SK-N-MC (cell line): ENCODE results near the gene ELAVL3.
"Not testable (repeated sequence)": the region's sequence is repeated elsewhere in the genome, so short reads cannot be mapped to it uniquely, and the experiment has no call there.

Source experiments
- DNase-seq: peaks from one replicate; pipeline ENCODE4 v3.0.0-alpha.2; 2011; ENCODE audit warnings: low read depth, low spot score
- H3K27ac ChIP-seq: fragments of 200-600 bp; sonication (generic); 2 replicates; pipeline ENCODE4 v1.5.1; 2016; ENCODE audit warnings: mixed run types
- H3K36me3 ChIP-seq: fragments of 200-600 bp; sonication (generic); 2 replicates; pipeline ENCODE4 v1.6.1; 2017; ENCODE audit warnings: antibody characterized with exemption, low read length, mixed read lengths; ENCODE audit not compliant: insufficient read depth
- H3K4me3 ChIP-seq: fragments of 200-600 bp; sonication (generic); 2 replicates; pipeline ENCODE4 v1.5.1; 2016
- H3K9ac ChIP-seq: fragments of 200-600 bp; sonication (generic); 2 replicates; pipeline ENCODE4 v1.8.0; 2017; ENCODE audit warnings: mixed run types, mixed read lengths; ENCODE audit not compliant: insufficient read length
- H3K9me3 ChIP-seq: fragments of 200-600 bp; sonication (generic); 2 replicates; pipeline ENCODE4 v1.6.1; 2017; ENCODE audit warnings: low read depth, mild to moderate bottlenecking, antibody characterized with exemption, low read length, moderate library complexity, mixed read lengths
- EZH2 ChIP-seq: fragments of 200-600 bp; sonication (generic); IDR thresholded peaks from one replicate; pipeline ENCODE4 v1.6.1; 2017; ENCODE audit warnings: antibody characterized with exemption
- FOXP2 ChIP-seq: optimal IDR thresholded peaks from 2 replicates; pipeline ENCODE3; 2011; ENCODE audit warnings: mild to moderate bottlenecking, moderate library complexity; ENCODE audit not compliant: insufficient read depth; ENCODE audit errors: extremely low read length, control extremely low read depth
- POLR2AphosphoS5 ChIP-seq: IDR thresholded peaks from 2 replicates; pipeline ENCODE4 v1.6.1; 2012; ENCODE audit warnings: mild to moderate bottlenecking, low read depth, low read length, borderline replicate concordance

Gene ELAVL3

DNA sequence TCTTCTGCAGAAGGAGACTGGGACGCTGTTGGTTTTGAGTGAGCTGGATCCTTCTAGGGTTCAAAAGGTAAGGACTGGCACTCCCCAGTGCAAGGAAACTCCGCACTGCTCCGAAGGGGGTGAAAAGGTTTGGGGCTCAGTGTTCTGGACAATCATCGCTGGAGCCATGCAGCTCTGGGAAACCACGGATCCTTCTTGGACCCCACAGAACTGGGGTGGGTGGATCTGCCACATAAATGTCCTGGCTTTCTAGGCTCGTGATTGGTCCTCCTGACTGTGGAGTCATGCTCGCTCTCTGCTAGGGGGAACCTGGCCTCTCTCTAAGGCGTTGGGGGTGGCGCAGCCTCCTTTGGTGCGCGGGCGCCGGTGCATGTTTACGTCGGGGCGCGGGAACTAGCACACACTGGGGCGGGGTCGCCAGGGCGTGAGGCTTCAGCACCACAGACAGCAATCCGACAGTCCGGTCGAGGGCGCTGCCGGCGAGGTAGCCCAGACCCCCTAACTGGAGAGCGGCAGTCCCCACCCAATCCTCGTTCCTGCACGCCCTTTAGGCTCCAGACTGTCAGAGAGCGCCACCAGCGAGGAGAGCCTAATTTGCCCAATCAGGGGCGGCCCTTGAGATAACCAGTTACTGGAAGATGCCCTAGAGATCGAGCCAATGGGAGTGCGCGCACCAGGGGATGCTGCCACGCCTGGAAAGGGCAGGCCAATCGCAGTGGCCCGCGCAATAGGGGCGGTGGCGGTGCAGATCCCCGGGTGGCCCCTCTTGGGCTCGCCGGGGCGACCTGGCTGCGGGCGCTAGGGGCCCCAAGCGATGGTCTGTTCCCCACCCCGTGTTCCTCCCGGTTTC, 913 bp upstream of the ELAVL3 start:
- H3K4me3 ChIP-seq = peak overlapping the region; percentile 88

DNA sequence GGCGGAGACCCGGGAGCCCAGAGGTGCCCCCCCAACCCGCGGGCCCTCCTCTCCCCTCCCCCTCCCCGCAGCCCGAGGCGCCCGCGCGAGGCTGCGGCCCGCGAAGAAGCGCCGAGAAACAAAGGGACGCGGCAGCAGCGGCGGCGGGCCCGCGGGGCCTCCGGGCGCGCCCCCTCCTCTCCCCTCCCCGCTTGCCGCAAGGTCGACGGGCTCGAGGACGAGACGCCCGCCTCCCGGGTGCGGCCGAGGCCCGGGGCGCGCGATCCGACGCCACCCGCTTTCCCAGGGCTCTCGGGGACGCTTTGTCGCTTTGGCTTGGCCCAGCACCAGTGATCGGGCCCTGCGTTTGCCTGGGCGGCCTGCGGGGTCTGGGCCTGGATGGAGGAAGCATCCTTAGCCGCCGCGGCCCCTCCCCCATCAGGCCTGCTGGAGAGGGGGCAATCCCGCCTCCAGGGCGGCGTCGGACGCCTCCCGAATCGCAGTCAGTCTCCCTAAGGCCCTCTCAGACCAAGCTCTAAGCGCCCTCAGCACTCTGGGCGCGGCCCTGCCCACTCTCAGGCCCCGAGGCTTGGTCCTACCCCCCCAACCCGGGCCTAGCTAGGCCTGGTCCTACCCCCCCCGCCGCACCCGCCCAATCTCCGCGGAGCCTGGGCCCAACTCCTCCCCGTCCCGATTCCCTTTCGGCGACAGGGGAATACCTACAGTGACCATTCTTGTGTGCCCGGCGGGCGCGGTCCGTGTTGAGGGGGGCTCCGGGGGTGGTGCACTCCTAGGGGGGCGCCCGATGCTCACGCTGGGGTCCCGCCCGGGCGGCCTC, 740 bp downstream of the ELAVL3 start:
- Histone ChIP-seq H3K9me3 (no peaks in the 10 kb centered on the region), H3K4me3 (peak overlapping the region; percentile 53), H3K27ac (no peak overlapping the region), H3K36me3 (no peaks in the 10 kb centered on the region), H3K9ac (no peak overlapping the region)
- DNase-seq = no peak
- TF ChIP-seq EZH2 = no peak
- TF ChIP-seq POLR2AphosphoS5 = no peak
- no peak for TF ChIP-seq FOXP2

More for the DNA sequence above, 913 bp upstream of the ELAVL3 start:
- Histone ChIP-seq H3K27ac (no peak overlapping the region), H3K36me3 (no peaks in the 10 kb centered on the region), H3K9me3 (no peaks in the 10 kb centered on the region), H3K9ac (peak overlapping the region; percentile 61)
- no peak for TF ChIP-seq EZH2
- TF ChIP-seq POLR2AphosphoS5 = peak; percentile 33; the same call in 1 of the 2 replicates
- TF ChIP-seq FOXP2 = no peak
- peak; percentile 84 for DNase-seq

DNA sequence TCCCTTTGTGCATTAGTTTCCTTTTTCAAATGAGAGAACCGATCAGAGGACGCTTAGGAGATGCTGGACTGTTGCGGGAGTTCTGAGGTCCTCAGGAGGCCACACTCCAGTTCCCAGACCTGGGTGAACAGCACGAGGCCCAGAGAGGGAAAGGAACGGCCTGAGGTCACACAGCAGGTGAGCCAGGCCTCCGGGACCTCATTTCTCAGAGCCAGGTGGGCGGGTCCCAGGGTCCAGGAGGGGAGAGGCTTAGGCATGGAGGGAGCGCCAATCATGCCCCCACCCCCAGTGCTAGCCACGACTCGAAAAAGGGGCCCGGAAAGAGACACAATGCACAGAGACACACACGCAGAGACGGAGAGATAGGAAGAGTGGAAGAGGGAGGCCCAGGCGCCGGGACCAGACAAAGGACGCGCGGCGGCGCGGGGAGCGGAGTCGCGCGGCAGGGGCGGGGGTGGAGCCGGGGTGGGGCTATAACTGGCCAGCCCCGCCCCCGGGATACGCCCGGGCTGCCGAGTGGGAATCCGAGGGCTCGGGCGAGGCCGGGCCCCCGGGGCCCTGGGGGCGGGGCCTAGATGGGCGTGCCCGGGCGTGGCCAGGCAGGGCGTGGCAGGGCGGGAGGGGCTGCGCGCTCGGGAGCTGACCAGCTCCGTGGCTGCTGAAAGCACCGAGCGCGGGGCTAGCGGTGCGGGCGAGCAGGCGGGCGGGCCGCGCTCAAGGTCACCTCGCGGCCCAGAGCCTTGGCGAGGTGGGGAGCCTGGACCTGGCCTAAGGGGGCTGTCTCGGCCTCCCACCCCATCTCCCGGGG, 1.6 kb downstream of the ELAVL3 start:
- no peaks in the 10 kb centered on the region for H3K9me3 ChIP-seq
- no peak overlapping the region for H3K4me3 ChIP-seq
- H3K36me3 ChIP-seq = no peaks in the 10 kb centered on the region
- H3K27ac ChIP-seq = no peak overlapping the region
- no peak for DNase-seq
- H3K9ac ChIP-seq = no peak overlapping the region
- no peak for TF ChIP-seq EZH2
- TF ChIP-seq FOXP2 = no peak
- no peak for TF ChIP-seq POLR2AphosphoS5

DNA sequence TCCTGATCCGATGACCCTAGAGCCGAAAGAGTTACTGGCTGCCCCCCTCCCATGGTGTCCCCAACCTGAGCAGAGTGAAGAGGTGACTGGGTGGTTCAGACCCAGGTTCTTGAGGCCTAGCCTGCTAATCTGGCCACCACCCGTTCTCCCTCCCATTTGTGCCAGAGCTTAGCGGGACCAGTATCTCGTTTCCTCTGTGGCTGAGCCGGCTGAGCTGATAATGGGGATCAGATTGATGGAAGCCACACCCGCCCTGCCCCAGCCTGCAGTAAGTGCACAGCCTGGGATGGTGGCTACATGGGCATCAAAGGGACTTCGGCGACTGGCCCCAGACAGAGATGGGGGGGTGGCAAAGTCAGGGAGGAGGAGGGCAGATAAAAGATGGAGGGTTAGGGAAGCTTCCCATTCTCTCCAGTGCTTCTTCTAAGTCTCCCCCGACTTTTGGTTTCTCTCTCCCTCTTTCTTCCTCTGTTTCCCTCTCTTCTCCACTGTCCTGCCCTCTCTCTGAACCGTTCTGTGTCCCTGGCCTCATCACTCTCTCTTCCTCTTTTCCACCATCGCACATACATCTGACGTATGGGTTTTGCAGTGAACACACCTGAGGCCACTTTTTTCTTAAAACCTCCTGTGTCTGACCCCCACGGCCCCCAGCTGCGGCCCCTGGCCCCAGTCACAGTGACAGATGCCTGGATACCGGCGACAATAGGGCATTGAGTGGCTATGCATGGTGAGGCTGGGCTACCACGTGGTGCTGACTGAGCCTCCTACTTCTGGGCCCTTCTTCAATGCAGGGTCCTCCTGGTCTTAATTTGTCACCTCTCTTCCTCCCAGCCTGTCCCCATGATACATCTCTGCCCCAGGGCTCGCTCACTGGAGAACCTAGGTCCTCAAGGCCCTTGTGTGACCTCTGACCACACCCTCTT, 2.4 kb downstream of the ELAVL3 start:
- H3K9me3 ChIP-seq = no peaks in the 10 kb centered on the region
- no peak overlapping the region for H3K4me3 ChIP-seq
- no peak overlapping the region for H3K27ac ChIP-seq
- H3K36me3 ChIP-seq = no peaks in the 10 kb centered on the region
- no peak for DNase-seq
- TF ChIP-seq FOXP2 = no peak
- TF ChIP-seq EZH2 = no peak
- no peak for TF ChIP-seq POLR2AphosphoS5
- no peak overlapping the region for H3K9ac ChIP-seq

DNA sequence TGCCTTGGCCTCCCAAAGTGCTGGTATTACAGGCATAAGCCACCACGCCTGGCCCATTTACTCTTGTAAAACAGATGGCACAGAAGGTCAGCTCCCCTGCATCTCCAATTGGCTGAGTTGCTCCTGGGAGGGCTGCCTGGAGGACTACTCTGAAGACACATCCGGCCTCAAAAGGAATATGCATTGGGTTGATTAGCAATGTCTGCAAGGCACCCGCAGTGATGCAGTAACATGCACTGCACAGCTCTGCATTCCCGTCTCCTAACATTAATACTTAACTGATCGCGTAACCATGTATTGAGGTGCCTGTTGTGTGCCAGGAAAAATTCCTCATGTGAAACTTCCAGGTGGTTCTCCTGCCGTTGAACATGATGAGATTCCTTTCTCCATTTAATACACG, 5.0 kb downstream of the ELAVL3 start:
- Histone ChIP-seq H3K4me3 (no peak overlapping the region), H3K9ac (no peak overlapping the region), H3K9me3 (no peaks in the 10 kb centered on the region), H3K36me3 (no peaks in the 10 kb centered on the region), H3K27ac (no peak overlapping the region)
- DNase-seq = no peak
- TF ChIP-seq FOXP2 (no peak), EZH2 (no peak), POLR2AphosphoS5 (no peak)

DNA sequence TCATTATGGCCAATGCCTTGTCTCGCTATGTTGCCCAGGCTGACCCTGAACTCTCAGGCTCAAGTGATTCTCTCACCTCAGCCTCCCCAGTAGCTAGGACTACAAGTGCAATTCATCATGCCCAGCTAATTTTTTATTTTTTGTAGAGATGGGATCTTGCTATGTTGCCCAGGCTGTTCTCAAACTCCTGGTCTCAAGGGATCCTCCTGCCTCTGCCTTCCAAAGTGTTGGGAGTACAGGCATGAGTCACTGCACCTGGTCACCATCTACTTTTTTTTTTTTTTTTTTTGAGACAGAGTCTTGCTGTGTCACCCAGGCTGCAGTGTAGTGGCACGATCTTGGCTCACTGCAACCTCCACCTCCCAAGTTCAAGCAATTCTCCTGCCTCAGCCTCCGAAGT, 5.5 kb downstream of the ELAVL3 start:
- not testable (repeated sequence) for H3K36me3 ChIP-seq, H3K4me3 ChIP-seq, H3K9ac ChIP-seq, H3K27ac ChIP-seq, DNase-seq, H3K9me3 ChIP-seq

DNA sequence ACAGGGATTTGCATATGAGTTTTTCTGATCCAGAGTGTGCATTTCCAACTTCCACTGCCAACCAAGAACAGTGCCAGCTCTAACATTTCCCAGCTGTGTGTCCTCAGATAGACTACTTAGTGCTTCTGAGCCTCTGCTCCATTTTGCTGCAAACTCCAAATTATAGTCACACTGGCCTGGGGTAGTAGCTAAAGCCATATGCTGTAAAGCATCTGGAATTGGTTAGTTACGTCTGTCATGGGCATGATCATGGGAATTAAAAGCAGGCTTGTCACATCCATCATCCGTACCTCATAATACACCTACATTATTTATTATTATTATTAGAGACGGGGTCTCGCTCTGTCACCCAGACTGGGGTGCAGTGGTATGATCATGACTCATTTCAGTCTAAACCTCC, 7.1 kb downstream of the ELAVL3 start:
- Histone ChIP-seq H3K4me3 (no peak overlapping the region), H3K9me3 (no peaks in the 10 kb centered on the region), H3K36me3 (no peaks in the 10 kb centered on the region), H3K9ac (no peak overlapping the region), H3K27ac (no peak overlapping the region)
- no peak for DNase-seq
- no peak for TF ChIP-seq POLR2AphosphoS5
- no peak for TF ChIP-seq EZH2
- TF ChIP-seq FOXP2 = no peak

DNA sequence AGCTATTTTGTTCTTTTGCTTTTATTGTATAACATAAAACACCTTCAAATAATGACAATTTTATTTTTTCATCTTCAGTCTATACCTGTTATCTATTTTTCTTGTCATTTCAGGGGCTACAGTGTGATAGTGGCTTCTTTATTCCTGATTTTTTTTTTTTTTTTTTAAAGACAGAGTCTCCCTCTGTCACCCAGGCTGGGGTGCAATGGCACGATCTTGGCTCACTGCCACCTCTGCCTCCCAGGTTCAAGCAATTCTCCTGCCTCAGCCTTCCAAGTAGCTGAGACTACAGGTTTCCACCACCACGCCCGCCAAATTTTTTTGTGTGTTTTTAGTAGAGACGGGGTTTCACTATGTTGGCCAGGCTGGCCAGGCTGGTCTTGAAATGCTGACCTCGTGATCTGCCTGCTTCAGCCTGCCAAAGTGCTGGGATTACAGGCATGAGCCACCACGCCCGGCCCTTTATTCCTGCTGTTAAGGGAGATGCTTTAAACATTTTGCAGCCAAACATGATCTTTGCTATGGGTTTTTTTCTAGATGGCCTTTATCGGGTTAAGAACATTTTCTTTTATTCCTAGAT, 12.5 kb downstream of the ELAVL3 start:
- not testable (repeated sequence) for H3K27ac ChIP-seq, H3K9me3 ChIP-seq, H3K4me3 ChIP-seq, H3K9ac ChIP-seq, DNase-seq, H3K36me3 ChIP-seq
